HG03575 (cell line): ENCODE data around the gene EIF4E3.

Experiments used
- ATAC-seq: cut with Tn5 transposase; IDR thresholded peaks from one replicate; pipeline ENCODE4 v1.9.1; 2021; ENCODE audit not compliant: unreplicated experiment, insufficient number of reproducible peaks, low FRiP score; ENCODE audit errors: extremely low read depth

The EIF4E3 gene

GRCh38 chr3:71659864-71660591 lies 65.2 kb downstream of the EIF4E3 start:
- no peak for ATAC-seq

- no peak for ATAC-seq
Observed at GRCh38 chr3:71657831-71658530, 67.2 kb downstream of the EIF4E3 start.

- ATAC-seq: no peak
Observed at GRCh38 chr3:71655061-71655460, 70.1 kb downstream of the EIF4E3 start.

GRCh38 chr3:71653414-71653807 lies 71.8 kb downstream of the EIF4E3 start:
- no peak for ATAC-seq

- ATAC-seq: no peak
Observed at GRCh38 chr3:71652781-71653413, 72.3 kb downstream of the EIF4E3 start.

GRCh38 chr3:71651625-71652024 lies 73.6 kb downstream of the EIF4E3 start:
- ATAC-seq: no peak

GRCh38 chr3:71650372-71650771 lies 74.8 kb downstream of the EIF4E3 start:
- no peak for ATAC-seq

DNA sequence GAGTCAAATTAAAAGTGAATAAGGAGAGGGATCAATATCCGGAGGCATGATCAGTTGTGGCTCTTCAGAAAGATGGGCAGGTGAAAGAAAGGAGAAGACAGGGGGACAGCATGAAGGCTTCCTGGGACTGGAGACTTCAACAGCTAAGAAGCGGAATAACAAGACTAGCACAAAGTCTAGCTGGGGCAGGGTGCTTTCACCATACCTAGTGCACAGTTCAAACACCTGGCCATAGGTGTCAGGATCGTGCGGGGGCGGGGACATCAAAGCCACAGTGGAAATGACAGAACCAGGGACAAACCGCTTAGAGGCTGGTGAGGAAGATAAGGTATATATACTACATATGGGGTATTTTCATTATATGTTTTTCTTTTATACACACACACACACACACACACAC lies 75.4 kb downstream of the EIF4E3 start:
- no peak for ATAC-seq

DNA sequence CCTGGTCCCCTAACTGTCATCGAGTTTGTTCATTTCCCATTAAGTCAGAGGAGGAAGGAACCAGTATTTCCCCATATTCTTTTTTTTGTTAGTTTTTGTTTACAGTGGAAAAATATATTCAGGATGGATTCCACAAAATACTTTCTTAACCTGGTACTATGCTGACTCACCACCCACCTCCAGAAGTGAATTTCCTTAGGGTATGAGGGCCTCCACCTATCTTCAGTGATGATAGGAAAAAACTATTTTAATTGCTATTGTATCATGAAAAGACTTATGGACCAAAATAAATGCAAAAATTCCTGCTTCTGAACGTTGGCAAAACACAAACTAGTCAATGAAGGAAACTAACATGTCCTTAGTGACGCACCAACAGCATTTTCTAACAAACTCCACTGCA lies 77.5 kb downstream of the EIF4E3 start:
- no peak for ATAC-seq

- no peak for ATAC-seq
Observed at GRCh38 chr3:71646971-71647370, 78.2 kb downstream of the EIF4E3 start.

GRCh38 chr3:71645140-71645539 lies 80.1 kb downstream of the EIF4E3 start:
- no peak for ATAC-seq

- no peak for ATAC-seq
Observed at GRCh38 chr3:71641674-71642073, 83.5 kb downstream of the EIF4E3 start.

DNA sequence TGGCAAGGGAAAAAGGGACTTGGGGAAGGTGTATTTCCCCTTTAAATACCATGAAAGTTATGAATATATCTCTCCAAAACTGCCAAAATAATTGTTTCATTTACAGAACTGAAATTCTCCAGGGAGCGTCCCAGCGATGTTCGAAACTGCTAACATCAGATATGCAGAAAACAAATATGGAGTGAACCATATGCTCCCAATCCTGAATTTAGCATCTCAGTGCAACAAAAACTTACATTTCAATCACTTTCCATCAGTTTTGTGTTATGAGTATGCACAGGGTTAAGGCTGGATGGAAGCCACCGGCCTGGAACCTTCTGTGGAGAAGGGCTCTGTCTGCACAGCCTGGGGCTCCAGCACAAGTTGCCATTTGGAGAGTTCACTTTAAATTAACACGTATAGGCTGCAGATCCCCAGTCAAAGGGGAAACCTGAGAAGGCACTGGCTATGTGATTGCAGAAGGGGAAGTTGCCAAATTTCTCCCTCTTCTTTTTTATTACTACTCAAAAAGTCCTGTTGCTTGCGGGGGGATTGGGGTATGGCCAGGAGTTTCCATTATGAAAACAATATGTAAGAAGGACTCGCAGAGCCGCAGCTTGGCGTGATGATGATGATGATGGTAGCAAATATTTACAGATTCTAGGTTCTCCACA lies 84.7 kb downstream of the EIF4E3 start:
- no peak for ATAC-seq

DNA sequence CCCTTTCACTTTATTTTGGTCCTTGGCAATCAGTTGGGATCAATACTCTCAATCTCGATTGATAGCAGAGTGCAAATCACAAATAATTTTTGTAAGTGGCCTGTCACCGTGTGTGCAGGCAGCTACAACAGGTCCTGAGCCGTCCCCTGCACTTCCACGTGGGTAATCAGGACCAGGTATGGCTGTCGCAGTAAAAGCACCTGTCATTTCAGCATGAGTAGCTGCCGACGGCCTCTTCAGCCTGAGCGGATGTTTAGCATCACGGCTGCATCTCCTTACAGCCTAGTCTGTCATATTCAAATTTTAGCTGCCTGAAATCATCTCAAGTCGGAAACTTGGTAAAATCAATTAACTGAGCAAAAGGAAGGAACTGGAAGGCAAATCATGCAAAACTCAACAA lies 88.7 kb downstream of the EIF4E3 start:
- ATAC-seq: no peak

DNA sequence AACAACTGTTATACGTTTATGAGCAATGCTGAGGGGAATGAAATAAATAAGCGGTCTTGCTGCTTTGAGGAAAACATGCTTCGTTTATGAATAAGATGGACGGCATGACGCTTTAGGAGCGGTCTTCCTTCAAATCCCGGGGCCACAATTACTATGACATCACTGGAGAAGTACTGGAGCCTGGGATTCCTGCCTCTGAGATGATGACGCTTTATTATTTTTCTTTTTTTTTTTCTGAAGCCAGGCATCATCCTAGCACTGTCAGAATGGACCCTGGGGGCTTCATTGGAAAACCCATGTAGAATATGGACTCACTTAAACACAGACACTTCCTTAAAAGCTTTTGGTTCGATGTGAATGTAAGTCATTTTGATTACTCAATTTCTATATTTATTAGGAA lies 89.2 kb downstream of the EIF4E3 start:
- ATAC-seq: no peak

GRCh38 chr3:71634671-71635070 lies 90.5 kb downstream of the EIF4E3 start:
- no peak for ATAC-seq

- ATAC-seq: no peak
Observed at GRCh38 chr3:71629711-71630110, 95.5 kb downstream of the EIF4E3 start.

DNA sequence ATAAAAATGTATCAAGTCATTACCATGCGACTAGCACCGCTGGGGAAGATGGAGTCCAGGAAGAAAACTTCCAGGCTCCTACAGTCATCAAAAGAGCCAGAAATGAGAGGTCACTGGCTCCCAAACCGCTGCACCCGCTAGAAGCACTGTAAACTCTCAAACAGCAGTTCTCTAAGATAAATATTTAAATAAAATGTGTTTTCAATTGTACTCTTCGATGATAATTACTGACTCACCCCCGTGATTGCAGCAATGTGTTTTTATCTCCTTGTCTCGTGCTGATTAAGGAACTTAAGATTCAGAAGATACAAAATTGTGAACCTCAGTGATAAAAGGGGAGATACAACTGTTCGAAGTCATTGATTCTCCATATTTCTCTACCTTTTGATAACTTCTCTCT lies 95.9 kb downstream of the EIF4E3 start:
- ATAC-seq: no peak

DNA sequence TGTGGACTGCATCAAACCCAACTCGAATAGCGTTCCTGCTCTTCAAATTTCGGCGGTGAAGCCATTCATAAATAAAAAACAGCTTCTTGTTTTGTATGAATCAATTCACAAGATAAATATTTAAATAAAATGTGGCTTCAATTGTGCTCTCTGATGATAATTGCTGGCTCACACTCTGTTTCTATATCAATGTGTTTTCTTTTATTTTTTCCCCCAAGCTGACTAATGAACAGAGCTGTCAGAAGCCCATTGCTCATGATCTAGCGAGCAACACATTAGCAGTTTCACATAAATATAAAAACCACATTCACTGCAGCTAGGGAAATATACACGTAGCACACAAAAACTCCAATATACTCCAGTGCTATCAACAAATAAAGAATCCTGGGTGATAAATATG lies 96.7 kb downstream of the EIF4E3 start:
- ATAC-seq: no peak

GRCh38 chr3:71625676-71626075 lies 99.5 kb downstream of the EIF4E3 start:
- ATAC-seq: no peak
